Dermis microvascular lymphatic vessel endothelial cell (primary cell): ENCODE data around the gene FAM53A. TPM values are rescaled to one million over a fixed set of nuclear protein-coding genes. Genes with fewer than 3 reads are reported as not detected.

Experiments
- DNase-seq, 2 donors: peaks; one replicate each; pipeline versions ENCODE4 v3.0.0 to v3.0.0-alpha.2; 2010; ENCODE audit warnings: low read depth in 2 of 2
- total RNA-seq: library from RNA; depleted of rRNA; stranded (reverse); fragments of >200 nt; gene quantifications from 2 replicates; pipeline ENCODE4 v1.2.1, GENCODE V29; 2014

Gene FAM53A
- total RNA-seq, 1 donor from 2014 or later, result 0.26 TPM

GRCh38 chr4:1593881-1594345 lies 90.2 kb downstream of the FAM53A start:
- no peak for DNase-seq

GRCh38 chr4:1593458-1593857 lies 90.7 kb downstream of the FAM53A start:
- DNase-seq, result no peak

- DNase-seq, result no peak
These were observed 91.2 kb downstream of the FAM53A start for GRCh38 chr4:1592709-1593417.

GRCh38 chr4:1592068-1592708 lies 91.9 kb downstream of the FAM53A start:
- no peak for DNase-seq

- DNase-seq, result no peak
These were observed 93.0 kb downstream of the FAM53A start for GRCh38 chr4:1591107-1591506.

- DNase-seq, result no peak
These were observed 93.9 kb downstream of the FAM53A start for GRCh38 chr4:1590244-1590643.

Other genes starting within 250 kb of the FAM53A start
- gene SLBP, start 28.0 kb upstream of the FAM53A start, total RNA-seq, result 49.3 and 56.8 TPM in 2 replicates
- gene TMEM129, start 37.0 kb upstream of the FAM53A start, total RNA-seq, result 19.8 and 35.1 TPM in 2 replicates
- 9.6 and 13.9 TPM in 2 replicates for gene TACC3, start 37.2 kb upstream of the FAM53A start, total RNA-seq
- gene FGFR3, start 109.0 kb upstream of the FAM53A start, total RNA-seq, result 0.64 and 2.4 TPM in 2 replicates
- gene LETM1, start 171.8 kb upstream of the FAM53A start, total RNA-seq, result 68.3 and 76.4 TPM in 2 replicates
- 33.9 and 39.8 TPM in 2 replicates for gene NSD2, start 187.1 kb upstream of the FAM53A start, total RNA-seq